Bronchial epithelial cell (primary cell): Measurements from ENCODE around the gene GNB1L. TPM values are rescaled to one million over a fixed set of nuclear protein-coding genes. Genes with fewer than 3 reads are reported as not detected.
"Not testable (repeated sequence)": the region's sequence is repeated elsewhere in the genome, so short reads cannot be mapped to it uniquely, and the experiment has no call there.

Source experiments
- DNase-seq: peaks from one replicate; pipeline ENCODE4 v3.0.0-alpha.2; 2010; ENCODE audit warnings: low read depth
- FAIRE-seq: peaks from 2 replicates; lab custom pipeline; 2011; peaks lifted over from hg19 to GRCh38; lab: Jason Lieb, UNC
- H3K27me3 ChIP-seq: 2 replicates; pipeline ENCODE4 v1.5.1; 2011; ENCODE audit warnings: low read length; ENCODE audit not compliant: control insufficient read depth, insufficient read depth
- H3K36me3 ChIP-seq: 2 replicates; pipeline ENCODE4 v1.5.1; 2011; ENCODE audit warnings: low read length; ENCODE audit not compliant: control insufficient read depth, insufficient read depth
- H3K4me3 ChIP-seq: 2 replicates; pipeline ENCODE4 v1.5.1; 2011; ENCODE audit warnings: mild to moderate bottlenecking, low read depth, low read length, control low read depth
- total RNA-seq: library from RNA; depleted of rRNA; stranded (reverse); fragments of >200 nt; gene quantifications from 2 replicates; pipeline ENCODE4 v1.2.1, GENCODE V29; 2014
- TF ChIP-seq, protein P1 (sequence below): IDR thresholded peaks from 2 replicates; pipeline ENCODE4 v1.5.1; 2011; ENCODE audit warnings: mild to moderate bottlenecking, moderate library complexity, low read length, control low read depth, inconsistent platforms; ENCODE audit not compliant: insufficient read depth, severe bottlenecking

GNB1L gene
- total RNA-seq, 1 donor from 2014 or later = 7.6 TPM

DNA sequence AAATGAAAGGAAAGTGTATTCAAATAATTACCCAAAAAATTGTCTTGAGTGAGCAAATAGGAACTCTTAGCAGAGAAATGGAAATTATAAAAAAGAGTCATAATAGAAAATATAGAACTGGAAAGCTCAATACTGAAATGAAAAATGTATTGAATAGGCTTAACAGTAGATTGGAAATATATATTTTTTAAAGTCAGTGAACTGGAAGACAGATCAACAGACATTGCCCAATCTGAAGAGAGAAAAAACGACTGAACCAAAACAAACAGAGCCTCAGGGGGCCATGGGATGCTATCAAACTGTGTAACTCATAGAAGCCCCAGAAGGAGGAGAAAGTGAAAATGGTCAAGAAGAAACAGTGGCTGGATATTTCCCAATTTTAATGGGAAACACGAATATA, 61.5 kb downstream of the GNB1L start:
- H3K27me3 ChIP-seq = no peaks in the 10 kb centered on the region
- FAIRE-seq = no peak
- H3K4me3 ChIP-seq = no peak overlapping the region
- H3K36me3 ChIP-seq = no peaks in the 10 kb centered on the region
- TF ChIP-seq, protein P1, sequence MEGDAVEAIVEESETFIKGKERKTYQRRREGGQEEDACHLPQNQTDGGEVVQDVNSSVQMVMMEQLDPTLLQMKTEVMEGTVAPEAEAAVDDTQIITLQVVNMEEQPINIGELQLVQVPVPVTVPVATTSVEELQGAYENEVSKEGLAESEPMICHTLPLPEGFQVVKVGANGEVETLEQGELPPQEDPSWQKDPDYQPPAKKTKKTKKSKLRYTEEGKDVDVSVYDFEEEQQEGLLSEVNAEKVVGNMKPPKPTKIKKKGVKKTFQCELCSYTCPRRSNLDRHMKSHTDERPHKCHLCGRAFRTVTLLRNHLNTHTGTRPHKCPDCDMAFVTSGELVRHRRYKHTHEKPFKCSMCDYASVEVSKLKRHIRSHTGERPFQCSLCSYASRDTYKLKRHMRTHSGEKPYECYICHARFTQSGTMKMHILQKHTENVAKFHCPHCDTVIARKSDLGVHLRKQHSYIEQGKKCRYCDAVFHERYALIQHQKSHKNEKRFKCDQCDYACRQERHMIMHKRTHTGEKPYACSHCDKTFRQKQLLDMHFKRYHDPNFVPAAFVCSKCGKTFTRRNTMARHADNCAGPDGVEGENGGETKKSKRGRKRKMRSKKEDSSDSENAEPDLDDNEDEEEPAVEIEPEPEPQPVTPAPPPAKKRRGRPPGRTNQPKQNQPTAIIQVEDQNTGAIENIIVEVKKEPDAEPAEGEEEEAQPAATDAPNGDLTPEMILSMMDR = no peak
- no peak for DNase-seq

DNA sequence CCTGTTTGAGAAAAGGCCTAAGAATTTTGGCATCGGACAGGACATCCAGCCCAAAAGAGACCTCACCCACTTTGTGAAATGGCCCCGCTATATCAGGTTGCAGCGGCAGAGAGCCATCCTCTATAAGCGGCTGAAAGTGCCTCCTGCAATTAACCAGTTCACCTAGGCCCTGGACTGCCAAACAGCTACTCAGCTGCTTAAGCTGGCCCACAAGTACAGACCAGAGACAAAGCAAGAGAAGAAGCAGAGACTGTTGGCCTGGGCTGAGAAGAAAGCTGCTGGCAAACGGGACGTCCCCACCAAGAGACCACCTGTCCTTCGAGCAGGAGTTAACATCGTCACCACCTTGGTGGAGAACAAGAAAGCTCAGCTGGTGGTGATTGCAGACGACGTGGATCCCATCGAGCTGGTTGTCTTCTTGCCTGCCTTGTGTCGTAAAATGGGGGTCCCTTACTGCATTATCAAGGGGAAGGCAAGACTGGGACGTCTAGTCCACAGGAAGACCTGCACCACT, 62.2 kb downstream of the GNB1L start:
- peak; percentile 47 for FAIRE-seq
- not testable (repeated sequence) for H3K4me3 ChIP-seq

DNA sequence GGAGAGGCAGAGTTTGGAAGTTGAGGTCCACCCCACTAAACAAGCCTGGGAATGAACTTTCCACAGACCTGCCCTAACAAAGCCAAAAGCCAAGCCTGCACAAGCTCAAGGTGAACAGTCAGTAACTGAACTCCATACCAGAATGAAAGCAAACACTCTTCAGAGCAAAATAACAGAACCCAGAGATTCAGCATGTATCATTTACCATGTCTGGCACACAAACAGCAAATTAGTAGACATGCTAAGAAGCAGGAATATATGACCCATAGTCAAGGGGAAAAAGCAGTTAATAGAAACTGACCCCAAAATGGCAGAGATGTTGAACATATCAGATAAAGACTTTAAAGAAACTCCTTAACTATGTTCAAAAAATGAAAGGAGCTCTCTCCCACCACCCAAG, 62.8 kb downstream of the GNB1L start:
- DNase-seq (no peak), FAIRE-seq (no peak)
- H3K4me3 ChIP-seq = no peak overlapping the region
- H3K27me3 ChIP-seq = no peaks in the 10 kb centered on the region
- no peaks in the 10 kb centered on the region for H3K36me3 ChIP-seq
- TF ChIP-seq, protein P1 = no peak

More for the DNA sequence above, 62.2 kb downstream of the GNB1L start:
- not testable (repeated sequence) for DNase-seq, H3K36me3 ChIP-seq, H3K27me3 ChIP-seq

DNA sequence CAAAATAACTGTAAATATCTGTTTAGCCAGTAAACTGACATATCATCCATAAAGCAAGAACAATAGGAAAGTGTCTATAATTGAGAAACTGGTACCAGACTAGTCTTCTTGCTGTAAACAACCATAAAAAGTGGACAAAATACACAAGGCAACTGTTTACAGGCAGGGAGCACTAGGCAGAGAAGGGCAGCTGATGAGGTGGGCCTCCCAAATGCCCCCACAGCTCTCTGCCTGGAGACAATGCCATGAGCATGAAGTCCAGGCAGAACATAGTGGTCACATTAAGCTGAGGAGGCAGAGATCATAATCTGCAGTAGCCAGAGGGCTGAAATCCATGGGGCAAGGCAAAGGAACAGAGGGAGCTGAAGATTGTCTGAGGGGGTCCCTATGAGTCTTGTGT, 63.4 kb downstream of the GNB1L start:
- Histone ChIP-seq H3K36me3 (no peaks in the 10 kb centered on the region), H3K27me3 (no peaks in the 10 kb centered on the region), H3K4me3 (no peak overlapping the region)
- FAIRE-seq = no peak
- TF ChIP-seq, protein P1 = no peak
- DNase-seq = no peak

DNA sequence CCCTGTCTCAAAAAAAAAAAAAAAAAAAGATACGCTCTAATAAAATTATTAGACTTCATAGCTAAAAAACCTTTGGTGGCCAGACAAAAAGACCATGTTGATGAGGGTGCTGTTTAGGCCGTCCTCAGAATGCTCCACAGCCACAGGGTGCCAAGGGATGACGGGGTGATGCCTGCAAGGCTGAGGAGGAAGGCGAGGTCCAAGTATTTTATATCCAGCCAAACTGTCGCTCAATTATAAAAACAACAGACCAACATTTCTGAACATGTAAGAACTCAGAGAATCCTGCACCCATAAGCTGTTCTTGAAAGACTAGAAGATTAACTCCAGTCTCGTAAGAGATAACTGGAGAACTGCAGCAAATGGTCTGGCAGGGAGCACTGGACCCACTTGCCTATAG, 64.8 kb downstream of the GNB1L start:
- no peak for FAIRE-seq
- Histone ChIP-seq H3K4me3 (no peak overlapping the region), H3K36me3 (no peaks in the 10 kb centered on the region), H3K27me3 (no peaks in the 10 kb centered on the region)
- DNase-seq = no peak
- TF ChIP-seq, protein P1 = no peak

DNA sequence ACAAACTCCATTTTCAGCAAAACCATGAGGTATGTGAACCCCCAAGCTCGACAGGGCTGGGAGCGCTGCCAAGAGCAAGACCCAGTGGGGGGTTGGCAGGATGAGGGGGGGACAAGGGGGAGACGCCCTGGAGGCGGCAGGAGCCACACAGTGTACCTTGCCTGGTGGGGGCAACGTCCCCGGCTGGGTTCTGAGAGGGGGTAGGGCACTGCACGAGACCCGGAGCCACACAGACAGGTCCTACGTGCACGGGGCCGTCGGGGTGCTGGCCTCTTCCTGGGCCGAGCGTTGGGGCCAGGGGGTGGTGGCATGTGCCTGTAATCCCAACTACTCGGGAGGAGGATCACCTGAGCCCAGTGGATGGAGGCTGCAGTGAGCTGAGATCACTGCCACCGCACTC, 65.3 kb downstream of the GNB1L start:
- FAIRE-seq = no peak
- no peaks in the 10 kb centered on the region for H3K36me3 ChIP-seq
- no peak for DNase-seq
- TF ChIP-seq, protein P1 = no peak
- no peaks in the 10 kb centered on the region for H3K27me3 ChIP-seq
- no peak overlapping the region for H3K4me3 ChIP-seq
